HFFc6 (cell line): ENCODE data around the gene ZMYND10. TPM values are rescaled to one million over a fixed set of nuclear protein-coding genes. Genes with fewer than 3 reads are reported as not detected.

ENCODE experiments used
- DNase-seq: peaks from one replicate; pipeline ENCODE4 v3.0.0-alpha.2; 2018
- H3K27ac Mint-ChIP-seq: 2 replicates; pipeline ENCODE4 v1.8.0; 2020; ENCODE audit warnings: mild to moderate bottlenecking, mixed read lengths
- H3K27me3 Mint-ChIP-seq: 2 replicates; pipeline ENCODE4 v1.8.0; 2021; ENCODE audit warnings: mild to moderate bottlenecking, moderate library complexity, mixed read lengths; ENCODE audit not compliant: insufficient read depth
- H3K36me3 Mint-ChIP-seq: 2 replicates; pipeline ENCODE4 v1.8.0; 2021; ENCODE audit warnings: low read depth, mixed read lengths
- H3K4me1 Mint-ChIP-seq: 2 replicates; pipeline ENCODE4 v1.8.0; 2020; ENCODE audit warnings: low read depth, mixed read lengths
- H3K4me3 Mint-ChIP-seq: 2 replicates; pipeline ENCODE4 v1.8.0; 2020; ENCODE audit warnings: mild to moderate bottlenecking, moderate library complexity, mixed read lengths
- H3K9me3 Mint-ChIP-seq: 2 replicates; pipeline ENCODE4 v1.8.0; 2020; ENCODE audit warnings: mild to moderate bottlenecking, mixed read lengths
- total RNA-seq, 6 experiments: library from RNA; stranded (reverse); fragmentation: NEBNext Ultra II Directional; extraction: Animal tissue kit (Norgen Biotek cat#: 25700); gene quantifications; 2 replicates in 1 of 6; 3 replicates in 5 of 6; pipeline ENCODE4 v1.2.3, GENCODE V29; 2021
- TF ChIP-seq, protein P1 (sequence below): fragments of 200-600 bp; sonication (generic); IDR thresholded peaks from 2 replicates; pipeline ENCODE4 v1.5.0; 2021; ENCODE audit warnings: antibody characterized with exemption, mild to moderate bottlenecking

The ZMYND10 gene
- total RNA-seq, 6 experiments from 2014 or later = 0.78 to 1.3 (median 0.83) TPM; not detected in 1

- Mint-ChIP-seq H3K4me1 (peaks cover 45% of the 10 kb centered on the region), H3K27me3 (peaks cover 7% of the 10 kb centered on the region), H3K9me3 (no peaks in the 10 kb centered on the region), H3K4me3 (peak within 1 kb of the TSS; percentile 97), H3K27ac (peak within 1 kb of the TSS; percentile 92), H3K36me3 (peaks cover 6% of the 10 kb centered on the region; the same call in 1 of the 2 replicates)
- peak; percentile 93 for DNase-seq
- TF ChIP-seq, protein P1, sequence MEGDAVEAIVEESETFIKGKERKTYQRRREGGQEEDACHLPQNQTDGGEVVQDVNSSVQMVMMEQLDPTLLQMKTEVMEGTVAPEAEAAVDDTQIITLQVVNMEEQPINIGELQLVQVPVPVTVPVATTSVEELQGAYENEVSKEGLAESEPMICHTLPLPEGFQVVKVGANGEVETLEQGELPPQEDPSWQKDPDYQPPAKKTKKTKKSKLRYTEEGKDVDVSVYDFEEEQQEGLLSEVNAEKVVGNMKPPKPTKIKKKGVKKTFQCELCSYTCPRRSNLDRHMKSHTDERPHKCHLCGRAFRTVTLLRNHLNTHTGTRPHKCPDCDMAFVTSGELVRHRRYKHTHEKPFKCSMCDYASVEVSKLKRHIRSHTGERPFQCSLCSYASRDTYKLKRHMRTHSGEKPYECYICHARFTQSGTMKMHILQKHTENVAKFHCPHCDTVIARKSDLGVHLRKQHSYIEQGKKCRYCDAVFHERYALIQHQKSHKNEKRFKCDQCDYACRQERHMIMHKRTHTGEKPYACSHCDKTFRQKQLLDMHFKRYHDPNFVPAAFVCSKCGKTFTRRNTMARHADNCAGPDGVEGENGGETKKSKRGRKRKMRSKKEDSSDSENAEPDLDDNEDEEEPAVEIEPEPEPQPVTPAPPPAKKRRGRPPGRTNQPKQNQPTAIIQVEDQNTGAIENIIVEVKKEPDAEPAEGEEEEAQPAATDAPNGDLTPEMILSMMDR = no peak; the same call in 1 of the 2 replicates
Measured at GRCh38 chr3:50350527-50351322, 5.2 kb upstream of the ZMYND10 start, which contains the start of the genes CYB561D2 and NPRL2. Gene CYB561D2 (plus strand): TSS chr3:50350862. CDS start chr3:50351434, 572 bp downstream. Gene NPRL2 (minus strand): TSS chr3:50350775. CDS start chr3:50350652, 123 bp downstream.

GRCh38 chr3:50350213-50350526, 4.6 kb upstream of the ZMYND10 start:
- Mint-ChIP-seq H3K4me1 (peaks cover 41% of the 10 kb centered on the region), H3K4me3 (peak overlapping the region; percentile 97), H3K36me3 (peaks cover 6% of the 10 kb centered on the region; the same call in 1 of the 2 replicates), H3K27me3 (peaks cover 4% of the 10 kb centered on the region; the same call in 1 of the 2 replicates), H3K27ac (peak overlapping the region; percentile 92), H3K9me3 (no peaks in the 10 kb centered on the region)
- TF ChIP-seq, protein P1 = no peak
- no peak for DNase-seq

DNA sequence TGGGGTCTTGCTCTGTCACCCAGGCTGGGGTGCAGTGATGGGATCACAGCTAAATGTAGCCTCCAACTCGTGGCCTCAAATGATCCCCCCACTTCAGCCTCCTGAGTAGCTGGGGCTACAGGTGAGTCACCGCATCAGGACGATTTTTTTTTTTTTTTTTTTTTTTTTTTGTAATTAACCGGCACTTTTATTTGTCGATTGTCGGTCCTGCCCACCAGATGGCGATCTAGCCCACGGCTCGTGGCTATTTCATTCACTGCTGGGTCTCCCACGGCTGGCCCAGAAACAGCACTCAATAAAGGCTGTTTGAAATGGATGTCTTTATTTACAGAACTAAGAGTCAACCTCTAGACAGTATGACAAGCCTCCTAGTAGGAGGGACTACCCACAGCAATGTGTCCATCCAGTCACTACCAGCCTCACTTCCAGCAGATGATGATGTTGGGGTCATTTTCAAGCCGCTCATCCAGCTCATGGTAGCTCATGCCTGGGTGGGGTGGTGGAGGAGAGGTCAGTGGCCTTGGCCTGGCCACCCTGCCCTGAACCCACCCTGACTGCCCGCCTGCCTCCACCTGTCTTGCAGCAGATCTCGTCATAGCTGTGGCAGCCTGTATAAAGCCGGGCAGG, 1.8 kb upstream of the ZMYND10 start:
- TF ChIP-seq, protein P1 = peak; percentile 86
- H3K27ac Mint-ChIP-seq = no peak overlapping the region

GRCh38 chr3:50345008-50345407, 524 bp downstream of the ZMYND10 start:
- DNase-seq = no peak
- peaks cover 4% of the 10 kb centered on the region for H3K27me3 Mint-ChIP-seq
- peaks cover 25% of the 10 kb centered on the region for H3K4me1 Mint-ChIP-seq
- H3K9me3 Mint-ChIP-seq = no peaks in the 10 kb centered on the region
- peak overlapping the region; percentile 82; the same call in 1 of the 2 replicates for H3K4me3 Mint-ChIP-seq
- H3K36me3 Mint-ChIP-seq = peaks cover 1% of the 10 kb centered on the region; the same call in 1 of the 2 replicates
- H3K27ac Mint-ChIP-seq = no peak overlapping the region
- TF ChIP-seq, protein P1 = no peak

More for the DNA sequence above, 1.8 kb upstream of the ZMYND10 start:
- Mint-ChIP-seq H3K4me3 (no peak overlapping the region), H3K36me3 (no peaks in the 10 kb centered on the region; the same call in 1 of the 2 replicates), H3K27me3 (peaks cover 4% of the 10 kb centered on the region; the same call in 1 of the 2 replicates), H3K9me3 (no peaks in the 10 kb centered on the region), H3K4me1 (peaks cover 37% of the 10 kb centered on the region)
- DNase-seq = peak; percentile 74

DNA sequence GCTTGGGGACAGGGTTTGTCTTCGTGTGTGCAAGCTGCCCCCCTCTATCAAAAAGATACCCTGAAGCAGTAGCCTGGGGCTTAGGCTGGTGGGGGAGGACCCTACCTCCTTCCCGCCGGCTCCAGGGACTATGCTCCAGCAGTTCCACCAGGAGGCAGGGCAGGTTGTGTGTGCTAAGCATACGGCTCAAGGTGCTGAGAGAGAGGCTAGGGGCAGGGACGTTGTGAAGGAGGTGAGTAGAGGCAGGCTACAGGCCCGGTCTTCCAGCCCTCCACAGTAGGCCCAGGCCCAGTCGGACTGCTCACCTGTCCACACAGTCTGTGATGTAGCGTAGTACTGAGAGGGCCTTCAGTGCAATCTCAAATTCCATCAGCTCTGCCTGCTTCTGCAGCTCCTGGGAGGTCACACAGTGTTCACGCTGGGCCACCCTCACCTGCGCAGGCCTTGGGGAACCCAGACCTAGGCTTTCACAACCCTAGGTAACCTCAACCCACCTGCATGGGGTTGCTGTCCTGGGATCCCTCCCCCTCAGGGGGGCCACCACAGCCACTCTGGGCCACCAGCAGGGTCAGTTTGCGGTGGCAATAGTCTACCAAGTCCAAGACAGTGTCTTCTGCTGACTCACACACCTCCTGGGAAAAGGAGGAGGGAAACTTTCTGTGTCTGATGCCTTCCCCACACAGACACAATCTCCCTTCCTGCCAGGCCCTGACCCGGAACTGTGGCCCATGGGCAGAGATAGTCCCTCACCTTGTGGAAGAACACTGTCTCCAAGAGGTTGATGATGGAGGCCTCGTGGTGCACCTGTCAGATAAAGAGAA, 2.5 kb downstream of the ZMYND10 start:
- Mint-ChIP-seq H3K27ac (no peak overlapping the region), H3K4me3 (no peak overlapping the region), H3K9me3 (no peaks in the 10 kb centered on the region), H3K4me1 (peaks cover 41% of the 10 kb centered on the region), H3K27me3 (peaks cover 6% of the 10 kb centered on the region), H3K36me3 (peaks cover 16% of the 10 kb centered on the region)
- DNase-seq = no peak
- TF ChIP-seq, protein P1 = peak; percentile 27; the same call in 1 of the 2 replicates
